SU-DHL-6 (cell line): ENCODE data around the gene CASS4.

Experiments
- EZH2phosphoT487 ChIP-seq: fragments of 200-600 bp; sonication (generic), shearing (Covaris generic); conservative IDR thresholded peaks from 2 replicates; pipeline ENCODE4 v1.6.1; 2018; ENCODE audit warnings: mild to moderate bottlenecking, antibody characterized with exemption, low read length, moderate library complexity, mixed read lengths
- TF ChIP-seq, protein P1 (sequence below): fragments of 200-600 bp; sonication (generic); IDR thresholded peaks from one replicate; pipeline ENCODE4 v1.5.1; 2017; ENCODE audit warnings: antibody characterized with exemption, mild to moderate bottlenecking, low read length, moderate library complexity; ENCODE audit not compliant: insufficient read depth, poor library complexity, severe bottlenecking

DNA sequence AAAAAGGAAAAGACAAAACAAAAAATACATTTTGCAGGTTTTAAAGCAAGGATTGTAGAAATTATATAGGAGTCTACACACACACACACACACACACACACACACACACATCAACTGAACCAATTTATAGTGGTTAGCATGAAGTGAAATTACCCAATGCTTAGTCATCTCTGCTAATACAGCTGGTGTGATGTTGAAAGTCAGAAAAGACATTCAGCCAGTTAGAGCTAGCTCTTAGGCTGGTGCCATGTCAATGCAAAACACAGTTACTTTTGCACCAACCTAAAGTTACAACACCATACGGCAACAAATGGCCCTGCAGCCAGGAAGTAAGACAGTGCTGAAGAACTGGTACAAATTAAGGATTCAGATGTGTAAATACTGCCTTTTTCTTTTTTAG is 38.1 kb upstream of the CASS4 start:
- TF ChIP-seq, protein P1, sequence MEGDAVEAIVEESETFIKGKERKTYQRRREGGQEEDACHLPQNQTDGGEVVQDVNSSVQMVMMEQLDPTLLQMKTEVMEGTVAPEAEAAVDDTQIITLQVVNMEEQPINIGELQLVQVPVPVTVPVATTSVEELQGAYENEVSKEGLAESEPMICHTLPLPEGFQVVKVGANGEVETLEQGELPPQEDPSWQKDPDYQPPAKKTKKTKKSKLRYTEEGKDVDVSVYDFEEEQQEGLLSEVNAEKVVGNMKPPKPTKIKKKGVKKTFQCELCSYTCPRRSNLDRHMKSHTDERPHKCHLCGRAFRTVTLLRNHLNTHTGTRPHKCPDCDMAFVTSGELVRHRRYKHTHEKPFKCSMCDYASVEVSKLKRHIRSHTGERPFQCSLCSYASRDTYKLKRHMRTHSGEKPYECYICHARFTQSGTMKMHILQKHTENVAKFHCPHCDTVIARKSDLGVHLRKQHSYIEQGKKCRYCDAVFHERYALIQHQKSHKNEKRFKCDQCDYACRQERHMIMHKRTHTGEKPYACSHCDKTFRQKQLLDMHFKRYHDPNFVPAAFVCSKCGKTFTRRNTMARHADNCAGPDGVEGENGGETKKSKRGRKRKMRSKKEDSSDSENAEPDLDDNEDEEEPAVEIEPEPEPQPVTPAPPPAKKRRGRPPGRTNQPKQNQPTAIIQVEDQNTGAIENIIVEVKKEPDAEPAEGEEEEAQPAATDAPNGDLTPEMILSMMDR: no peak
- no peak for TF ChIP-seq EZH2phosphoT487
